ENCODE results near the gene SERGEF. TPM values are rescaled to one million over a fixed set of nuclear protein-coding genes. Genes with fewer than 3 reads are reported as not detected.

The SERGEF gene
- total and polyA plus RNA-seq, 10 donors = 29.0 to 55.5 (median 38.8) TPM

- Histone ChIP-seq H3K27me3 (replicated peaks in 1 of 7) (no peaks in the 10 kb centered on the region), H3K4me1 (no peaks in the 10 kb centered on the region), H3K4me3 (no peak overlapping the region), H3K27ac (no peak overlapping the region), H3K36me3 (no peaks in the 10 kb centered on the region), H3K9me3 (no peaks in the 10 kb centered on the region)
- WGBS, 5 donors = 85 to 92% (median 90%) methylated on average over 15 to 16 of the region's 16 CpGs
- intact Hi-C loops (cut with DNase I; ENCODE audit: low total_unique reads) = no loop called here
- DNase-seq = peak; percentile 51
- TF ChIP-seq POLR2A (IDR thresholded peaks at IDR 0.05) = no peak
- no peak for TF ChIP-seq POLR2AphosphoS5 (IDR thresholded peaks at IDR 0.05)
- TF ChIP-seq, protein P1, sequence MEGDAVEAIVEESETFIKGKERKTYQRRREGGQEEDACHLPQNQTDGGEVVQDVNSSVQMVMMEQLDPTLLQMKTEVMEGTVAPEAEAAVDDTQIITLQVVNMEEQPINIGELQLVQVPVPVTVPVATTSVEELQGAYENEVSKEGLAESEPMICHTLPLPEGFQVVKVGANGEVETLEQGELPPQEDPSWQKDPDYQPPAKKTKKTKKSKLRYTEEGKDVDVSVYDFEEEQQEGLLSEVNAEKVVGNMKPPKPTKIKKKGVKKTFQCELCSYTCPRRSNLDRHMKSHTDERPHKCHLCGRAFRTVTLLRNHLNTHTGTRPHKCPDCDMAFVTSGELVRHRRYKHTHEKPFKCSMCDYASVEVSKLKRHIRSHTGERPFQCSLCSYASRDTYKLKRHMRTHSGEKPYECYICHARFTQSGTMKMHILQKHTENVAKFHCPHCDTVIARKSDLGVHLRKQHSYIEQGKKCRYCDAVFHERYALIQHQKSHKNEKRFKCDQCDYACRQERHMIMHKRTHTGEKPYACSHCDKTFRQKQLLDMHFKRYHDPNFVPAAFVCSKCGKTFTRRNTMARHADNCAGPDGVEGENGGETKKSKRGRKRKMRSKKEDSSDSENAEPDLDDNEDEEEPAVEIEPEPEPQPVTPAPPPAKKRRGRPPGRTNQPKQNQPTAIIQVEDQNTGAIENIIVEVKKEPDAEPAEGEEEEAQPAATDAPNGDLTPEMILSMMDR (IDR thresholded peaks at IDR 0.05 in 8 of 11, conservative IDR thresholded peaks at IDR 0.05 in 3 of 11) = no peak
Measured at GRCh38 chr11:17777086-17777737, 235.6 kb downstream of the SERGEF start.

- peak; percentile 43 for DNase-seq
- WGBS, 5 donors = 81 to 87% (median 83%) methylated on average over 13 to 15 of the region's 15 CpGs
Measured at GRCh38 chr11:17776212-17776875, 236.5 kb downstream of the SERGEF start.

GRCh38 chr11:17775507-17776211 is 237.2 kb downstream of the SERGEF start:
- Histone ChIP-seq H3K27ac (no peak overlapping the region), H3K27me3 (replicated peaks in 1 of 7) (no peaks in the 10 kb centered on the region), H3K4me1 (no peaks in the 10 kb centered on the region), H3K4me3 (no peak overlapping the region), H3K36me3 (no peaks in the 10 kb centered on the region), H3K9me3 (no peaks in the 10 kb centered on the region)
- TF ChIP-seq, protein P1 (IDR thresholded peaks at IDR 0.05 in 8 of 11, conservative IDR thresholded peaks at IDR 0.05 in 3 of 11) = no peak
- TF ChIP-seq POLR2AphosphoS5 (IDR thresholded peaks at IDR 0.05) (no peak), POLR2A (IDR thresholded peaks at IDR 0.05) (no peak)
- intact Hi-C loops (cut with DNase I; ENCODE audit: low total_unique reads) = no loop called here
- 90 to 93% (median 90%) methylated on average over 14 to 18 of the region's 18 CpGs for WGBS, 5 donors
- peak; percentile 73 for DNase-seq

More at GRCh38 chr11:17776212-17776875, 236.5 kb downstream of the SERGEF start:
- H3K9me3 ChIP-seq = no peaks in the 10 kb centered on the region
- intact Hi-C loops (cut with DNase I; ENCODE audit: low total_unique reads) = no loop called here
- no peaks in the 10 kb centered on the region for H3K4me1 ChIP-seq
- no peaks in the 10 kb centered on the region for H3K36me3 ChIP-seq
- no peaks in the 10 kb centered on the region for H3K27me3 ChIP-seq (replicated peaks in 1 of 7)
- TF ChIP-seq POLR2AphosphoS5 (IDR thresholded peaks at IDR 0.05) = no peak
- TF ChIP-seq, protein P1 (IDR thresholded peaks at IDR 0.05 in 8 of 11, conservative IDR thresholded peaks at IDR 0.05 in 3 of 11) = no peak
- H3K27ac ChIP-seq = no peak overlapping the region
- no peak overlapping the region for H3K4me3 ChIP-seq

GRCh38 chr11:17775035-17775348 is 237.9 kb downstream of the SERGEF start:
- 77 to 100% (median 90%) methylated on average over 3 of the region's 3 CpGs for WGBS, 5 donors
- intact Hi-C loops (cut with DNase I; ENCODE audit: low total_unique reads) = no loop called here
- TF ChIP-seq, protein P1 (IDR thresholded peaks at IDR 0.05 in 8 of 11, conservative IDR thresholded peaks at IDR 0.05 in 3 of 11) = no peak
- TF ChIP-seq POLR2AphosphoS5 (IDR thresholded peaks at IDR 0.05) (no peak), POLR2A (IDR thresholded peaks at IDR 0.05) (no peak)
- Histone ChIP-seq H3K4me3 (no peak overlapping the region), H3K9me3 (no peaks in the 10 kb centered on the region), H3K27me3 (replicated peaks in 1 of 7) (no peaks in the 10 kb centered on the region), H3K27ac (no peak overlapping the region), H3K36me3 (no peaks in the 10 kb centered on the region), H3K4me1 (no peaks in the 10 kb centered on the region)
- DNase-seq = no peak

All from spleen (tissue), 11 donors.